Lung (tissue), 12 donors: Measurements from ENCODE around the gene ZNF467. TPM values are rescaled to one million over a fixed set of nuclear protein-coding genes. Genes with fewer than 3 reads are reported as not detected.

Experiments used
- ATAC-seq: fragments of 200-7000 bp; cut with Tn5 transposase; one replicate; pipeline ENCODE4 v1.9.1; 2020; ENCODE audit warnings: moderate number of reproducible peaks; ENCODE audit not compliant: insufficient read depth, low FRiP score
- DNase-seq, 3 donors: peaks; one replicate each; pipeline ENCODE4 v3.0.0-alpha.2; 2013 to 2017
- H3K27ac ChIP-seq, 2 donors: one replicate each; pipeline ENCODE4 v1.5.1; 2013; ENCODE audit warnings: mild to moderate bottlenecking in 2 of 2, moderate library complexity in 2 of 2, control low read depth in 1 of 2, inconsistent platforms in 1 of 2, low read depth in 1 of 2, low read length in 1 of 2
- H3K27me3 ChIP-seq, 3 donors: one replicate each; pipeline ENCODE4 v1.5.1; 2013; ENCODE audit warnings: low read length in 2 of 3; ENCODE audit not compliant: control insufficient read depth in 3 of 3, insufficient read depth in 3 of 3
- H3K36me3 ChIP-seq, 4 donors: one replicate each; pipeline ENCODE4 v1.5.1; 2013; ENCODE audit warnings: low read length in 4 of 4, mild to moderate bottlenecking in 1 of 4, moderate library complexity in 1 of 4; ENCODE audit not compliant: control insufficient read depth in 4 of 4, insufficient read depth in 4 of 4
- H3K4me1 ChIP-seq, 5 donors: one replicate each; pipeline ENCODE4 v1.5.1; 2013; ENCODE audit warnings: low read length in 5 of 5, mild to moderate bottlenecking in 2 of 5, moderate library complexity in 1 of 5; ENCODE audit not compliant: control insufficient read depth in 5 of 5, insufficient read depth in 5 of 5
- H3K4me3 ChIP-seq: one replicate; pipeline ENCODE4 v1.5.1; 2013; ENCODE audit warnings: mild to moderate bottlenecking, control low read depth, moderate library complexity
- H3K9ac ChIP-seq, 2 donors: one replicate each; pipeline ENCODE4 v1.5.1; 2013; ENCODE audit warnings: low read length in 2 of 2, control low read depth in 1 of 2; ENCODE audit not compliant: insufficient read depth in 1 of 2
- H3K9me3 ChIP-seq, 4 donors: one replicate each; pipeline ENCODE4 v1.5.1; 2013; ENCODE audit warnings: low read length in 3 of 4, mild to moderate bottlenecking in 1 of 4, moderate library complexity in 1 of 4; ENCODE audit not compliant: control insufficient read depth in 4 of 4, insufficient read depth in 3 of 4
- CTCF ChIP-seq: IDR thresholded peaks from 2 replicates; pipeline ENCODE4 v1.5.1; 2012; ENCODE audit warnings: mild to moderate bottlenecking; ENCODE audit errors: control extremely low read depth, extremely low read depth
- WGBS, 2 donors: extraction: QIAGEN DNeasy Blood & Tissue Kit; methylation state at CpG; one replicate each; pipeline ENCODE4 v1.1.7; 2013; 5-methylcytosine and 5-hydroxymethylcytosine counted together
- polyA plus RNA-seq, 2 donors: library from polyadenylated mRNA; stranded (reverse); fragments of 200-250 nt; gene quantifications; one replicate each; pipeline ENCODE4 v1.2.1, GENCODE V29; 2013
- total RNA-seq, 2 donors: library from RNA; depleted of rRNA in 1 of 2; stranded (reverse); fragments of >200 nt in 1 of 2; gene quantifications; one replicate each; pipeline ENCODE4 v1.2.1, GENCODE V29; 2014 to 2021
- donor health status: control.
- donor health status: control.
- donor health status: Bipolar disorder and iron deficiency.
- donor health status: healthy.
- donor health status: DM: yes; HTN: yes; CAD: no.

Gene ZNF467
- total and polyA plus RNA-seq, 4 donors, result 9.8 to 27.2 (median 14.9) TPM

DNA sequence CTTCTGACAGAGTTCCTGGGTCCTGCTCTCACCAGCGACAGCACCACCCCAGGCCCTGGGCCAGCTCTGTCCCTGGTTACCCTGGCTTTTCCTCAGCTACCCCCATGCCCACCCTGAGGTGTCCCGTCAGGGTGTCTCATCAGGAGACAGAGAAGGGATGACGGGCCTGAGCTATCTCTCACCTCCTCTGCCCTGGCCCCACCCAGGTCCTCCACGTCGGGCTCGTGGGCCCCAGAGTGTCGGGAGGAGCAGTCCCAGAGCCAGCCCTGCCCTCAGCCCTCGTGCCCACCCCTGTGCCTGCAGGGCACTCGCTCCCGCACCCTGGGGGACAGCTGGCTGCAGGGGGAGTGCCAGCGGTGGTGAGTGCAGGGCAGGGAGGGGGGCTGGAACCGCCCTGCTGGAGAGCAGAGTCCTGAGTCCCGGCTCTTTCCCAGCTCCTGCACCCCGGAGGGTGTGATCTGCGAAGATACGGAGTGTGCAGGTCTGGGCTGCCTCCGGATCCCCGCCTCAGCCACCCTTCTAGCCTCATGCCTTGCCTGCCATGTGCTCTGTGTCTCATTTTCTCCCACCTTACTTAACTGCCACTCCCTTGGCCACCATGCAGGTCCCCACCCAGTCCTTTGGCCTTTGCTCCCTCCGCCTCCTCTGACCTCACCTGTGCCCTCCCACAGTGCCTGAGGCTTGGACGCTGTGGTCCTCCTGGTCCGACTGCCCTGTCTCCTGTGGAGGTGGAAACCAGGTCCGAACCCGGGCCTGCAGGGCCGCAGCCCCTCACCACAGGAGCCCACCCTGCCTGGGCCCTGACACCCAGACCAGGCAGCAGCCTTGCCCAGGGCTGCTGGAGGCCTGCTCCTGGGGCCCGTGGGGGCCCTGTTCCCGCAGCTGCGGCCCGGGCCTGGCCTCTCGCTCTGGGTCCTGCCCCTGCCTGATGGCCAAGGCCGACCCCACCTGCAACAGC lies 48.1 kb upstream of the ZNF467 start:
- DNase-seq, result no peak
- H3K27me3 ChIP-seq, result no peaks in the 10 kb centered on the region
- no peaks in the 10 kb centered on the region for H3K36me3 ChIP-seq
- no peaks in the 10 kb centered on the region for H3K9me3 ChIP-seq
- H3K4me1 ChIP-seq, result peaks cover 0 to 11% (median 0%) of the 10 kb centered on the region in 5 donors
- no peak overlapping the region for H3K27ac ChIP-seq
- no peak for TF ChIP-seq CTCF
- no peak overlapping the region for H3K4me3 ChIP-seq
- ATAC-seq, result no peak
- H3K9ac ChIP-seq, result no peak overlapping the region
- 87 to 93% methylated on average over 27 to 30 of the region's 30 CpGs for WGBS, 2 donors

DNA sequence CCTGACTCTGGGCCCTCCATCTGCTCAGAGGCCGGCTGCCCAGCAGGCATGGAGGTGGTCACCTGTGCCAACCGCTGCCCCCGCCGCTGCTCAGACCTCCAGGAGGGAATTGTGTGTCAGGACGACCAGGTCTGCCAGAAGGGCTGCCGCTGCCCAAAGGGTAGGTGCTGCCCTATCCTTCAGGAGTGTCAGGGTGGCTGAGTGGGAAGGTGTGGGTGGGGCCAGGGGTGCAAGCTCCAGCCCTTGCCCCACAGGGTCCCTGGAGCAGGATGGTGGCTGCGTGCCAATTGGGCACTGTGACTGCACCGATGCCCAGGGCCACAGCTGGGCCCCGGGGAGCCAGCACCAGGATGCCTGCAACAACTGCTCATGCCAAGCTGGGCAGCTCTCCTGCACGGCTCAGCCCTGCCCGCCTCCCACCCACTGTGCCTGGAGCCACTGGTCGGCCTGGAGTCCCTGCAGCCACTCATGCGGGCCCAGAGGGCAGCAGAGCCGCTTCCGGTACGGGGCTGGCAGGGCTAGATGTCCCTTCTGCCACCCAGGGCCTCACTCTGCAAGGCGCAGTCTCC lies 47.3 kb upstream of the ZNF467 start:
- Histone ChIP-seq H3K4me1 (peaks cover 0 to 11% (median 0%) of the 10 kb centered on the region in 5 donors), H3K9ac (no peak overlapping the region), H3K27ac (no peak overlapping the region), H3K27me3 (no peaks in the 10 kb centered on the region), H3K36me3 (no peaks in the 10 kb centered on the region), H3K9me3 (no peaks in the 10 kb centered on the region), H3K4me3 (no peak overlapping the region)
- DNase-seq (no peak), ATAC-seq (no peak)
- no peak for TF ChIP-seq CTCF
- WGBS, 2 donors, result 87 to 93% methylated on average over 16 to 17 of the region's 17 CpGs

- Histone ChIP-seq H3K27me3 (no peaks in the 10 kb centered on the region), H3K9ac (no peak overlapping the region), H3K9me3 (no peaks in the 10 kb centered on the region), H3K36me3 (no peaks in the 10 kb centered on the region), H3K27ac (no peak overlapping the region), H3K4me1 (peaks cover 0 to 11% (median 0%) of the 10 kb centered on the region in 5 donors), H3K4me3 (no peak overlapping the region)
- WGBS, 2 donors, result 82 to 89% methylated on average over 7 of the region's 7 CpGs
- no peak for TF ChIP-seq CTCF
- ATAC-seq, result no peak
- no peak for DNase-seq
Measured at GRCh38 chr7:149819961-149820340, 46.6 kb upstream of the ZNF467 start.
